ENCODE results near the gene FBXO21.

DNA sequence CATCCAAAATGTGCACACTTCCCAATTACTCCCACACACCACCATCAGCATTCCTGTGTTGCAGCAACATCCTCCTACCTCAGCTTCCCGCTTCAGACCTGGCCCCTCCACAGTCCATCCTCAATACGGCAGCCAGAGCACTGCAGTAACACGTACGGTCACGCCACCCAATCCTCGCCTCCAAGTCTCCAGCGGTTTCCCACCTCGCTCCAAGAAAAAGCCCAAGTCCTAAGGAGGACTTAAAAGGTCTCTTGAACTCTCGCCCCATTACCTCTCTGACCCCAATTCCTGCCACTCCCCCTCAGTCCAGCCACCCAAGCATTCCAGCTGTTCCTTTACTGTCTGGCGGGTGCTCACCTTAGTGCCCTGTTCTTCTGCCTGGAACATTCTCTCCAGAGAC is 12.0 kb downstream of the FBXO21 start:
- TF ChIP-seq, protein P1, sequence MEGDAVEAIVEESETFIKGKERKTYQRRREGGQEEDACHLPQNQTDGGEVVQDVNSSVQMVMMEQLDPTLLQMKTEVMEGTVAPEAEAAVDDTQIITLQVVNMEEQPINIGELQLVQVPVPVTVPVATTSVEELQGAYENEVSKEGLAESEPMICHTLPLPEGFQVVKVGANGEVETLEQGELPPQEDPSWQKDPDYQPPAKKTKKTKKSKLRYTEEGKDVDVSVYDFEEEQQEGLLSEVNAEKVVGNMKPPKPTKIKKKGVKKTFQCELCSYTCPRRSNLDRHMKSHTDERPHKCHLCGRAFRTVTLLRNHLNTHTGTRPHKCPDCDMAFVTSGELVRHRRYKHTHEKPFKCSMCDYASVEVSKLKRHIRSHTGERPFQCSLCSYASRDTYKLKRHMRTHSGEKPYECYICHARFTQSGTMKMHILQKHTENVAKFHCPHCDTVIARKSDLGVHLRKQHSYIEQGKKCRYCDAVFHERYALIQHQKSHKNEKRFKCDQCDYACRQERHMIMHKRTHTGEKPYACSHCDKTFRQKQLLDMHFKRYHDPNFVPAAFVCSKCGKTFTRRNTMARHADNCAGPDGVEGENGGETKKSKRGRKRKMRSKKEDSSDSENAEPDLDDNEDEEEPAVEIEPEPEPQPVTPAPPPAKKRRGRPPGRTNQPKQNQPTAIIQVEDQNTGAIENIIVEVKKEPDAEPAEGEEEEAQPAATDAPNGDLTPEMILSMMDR (IDR thresholded peaks at IDR 0.05) = no peak
- no peak for TF ChIP-seq POLR2A (IDR thresholded peaks at IDR 0.05)
